Panc1 (cell line): ENCODE results near the gene CMIP. TPM values are rescaled to one million over a fixed set of nuclear protein-coding genes. Genes with fewer than 3 reads are reported as not detected.

Source experiments
- ATAC-seq: fragments of 200-7000 bp; cut with Tn5 transposase; 2 replicates; pipeline ENCODE4 v1.9.1; 2020; ENCODE audit warnings: mild to moderate bottlenecking, moderate library complexity
- BruUV-seq: library from RNA; stranded (reverse); fragments of 400-500 nt; replicated peaks from 2 replicates; lab custom pipeline; 2021; lab: Mats Ljungman, UMichigan
- CTCF ChIA-PET: fragments of 300-600 bp; sonication (Branson Sonifier 250); formaldehyde crosslinking; loops from one replicate; lab custom pipeline; 2022; ENCODE audit warnings: antibody characterized with exemption; lab: Charles Lee
- POLR2A ChIA-PET: fragments of 300-600 bp; sonication (Branson Sonifier 250); formaldehyde crosslinking; loops from one replicate; lab custom pipeline; 2022; ENCODE audit warnings: antibody characterized with exemption; lab: Charles Lee
- DNase-seq: peaks from one replicate; pipeline ENCODE4 v3.0.0-alpha.2; 2010; ENCODE audit warnings: low read depth, low spot score
- H3K27ac ChIP-seq: 2 replicates; pipeline ENCODE4 v1.5.1; 2011; ENCODE audit warnings: mild to moderate bottlenecking, low read length, inconsistent platforms
- H3K27me3 ChIP-seq: fragments of 200-500 bp; sonication (Bioruptor generic); 2 replicates; pipeline ENCODE4 v1.6.0; 2014; ENCODE audit warnings: low read length, inconsistent platforms; ENCODE audit not compliant: control insufficient read depth, insufficient read depth
- H3K36me3 ChIP-seq: fragments of 200-500 bp; sonication (Bioruptor generic); 2 replicates; pipeline ENCODE4 v1.5.1; 2014; ENCODE audit warnings: inconsistent platforms, mild to moderate bottlenecking, low read length, moderate library complexity; ENCODE audit not compliant: control insufficient read depth, insufficient read depth
- H3K4me1 ChIP-seq: 2 replicates; pipeline ENCODE4 v1.5.1; 2011; ENCODE audit warnings: inconsistent platforms, mild to moderate bottlenecking, low read length, moderate library complexity; ENCODE audit not compliant: control insufficient read depth, insufficient read depth
- H3K4me3 ChIP-seq, 2 experiments: 2 replicates each; pipeline ENCODE4 v1.5.1; 2011 to 2012; ENCODE audit warnings: low read depth in 2 of 2, low read length in 2 of 2, mild to moderate bottlenecking in 2 of 2, inconsistent platforms in 1 of 2, moderate library complexity in 1 of 2
- H3K9me3 ChIP-seq: fragments of 200-500 bp; sonication (Bioruptor generic); 2 replicates; pipeline ENCODE4 v1.5.1; 2014; ENCODE audit warnings: low read depth, mild to moderate bottlenecking, inconsistent platforms, low read length, moderate library complexity; ENCODE audit not compliant: control insufficient read depth, insufficient read depth
- CTCF ChIP-seq: fragments of 450-650 bp; IDR thresholded peaks from 2 replicates; pipeline ENCODE4 v1.5.1; 2017; ENCODE audit warnings: mild to moderate bottlenecking
- POLR2AphosphoS5 ChIP-seq: IDR thresholded peaks from 2 replicates; pipeline ENCODE4 v1.6.1; 2012; ENCODE audit warnings: mild to moderate bottlenecking, low read depth, low read length, moderate library complexity
- REST ChIP-seq, 2 experiments: IDR thresholded peaks; 2 replicates each; pipeline ENCODE4 v1.6.1; 2011 to 2012; ENCODE audit warnings: low read depth in 2 of 2, control low read depth in 1 of 2, low read length in 1 of 2, mild to moderate bottlenecking in 1 of 2, moderate library complexity in 1 of 2; ENCODE audit not compliant: insufficient read depth in 1 of 2
- SIN3A ChIP-seq: IDR thresholded peaks from 2 replicates; pipeline ENCODE4 v1.6.1; 2012; ENCODE audit warnings: low read depth, mild to moderate bottlenecking, low read length, moderate library complexity, borderline replicate concordance; ENCODE audit not compliant: insufficient read depth
- TCF7L2 ChIP-seq: IDR thresholded peaks from 2 replicates; pipeline ENCODE4 v1.6.1; 2011; ENCODE audit warnings: mild to moderate bottlenecking, low read depth, low read length, inconsistent platforms
- in situ Hi-C: cut with HindIII; loops from 2 replicates; pipeline ENCODE4 v1.10.0; 2016; ENCODE audit warnings: low sequenced_read_pairs, low pct_unique_long_range_greater_than_20kb
- intact Hi-C: fragments of 100-400 bp; cut with micrococcal nuclease; formaldehyde crosslinking; loops from one replicate; pipeline ENCODE4 v1.10.0; 2022; ENCODE audit not compliant: unreplicated experiment
- total RNA-seq: library from RNA; stranded (reverse); gene quantifications from one replicate; pipeline ENCODE4 v1.2.1, GENCODE V29; 2021; ENCODE audit not compliant: unreplicated experiment

CMIP gene
- total RNA-seq, 1 experiment from 2014 or later, result 49.7 TPM

GRCh38 chr16:81587626-81588160, 143.1 kb downstream of the CMIP start:
- H3K4me3 ChIP-seq, result no peak overlapping the region
- H3K36me3 ChIP-seq, result no peaks in the 10 kb centered on the region
- in situ Hi-C loops, result no loop called here
- POLR2A ChIA-PET, result no interaction called here
- no TSS peak for BruUV-seq
- no peaks in the 10 kb centered on the region for H3K27me3 ChIP-seq
- CTCF ChIA-PET, result no interaction called here
- DNase-seq, result no peak
- no peaks in the 10 kb centered on the region for H3K9me3 ChIP-seq
- peaks cover 54% of the 10 kb centered on the region for H3K4me1 ChIP-seq
- H3K27ac ChIP-seq, result peak overlapping the region; percentile 91
- no peak for ATAC-seq
- TF ChIP-seq POLR2AphosphoS5 (no peak), TCF7L2 (no peak), SIN3A (no peak), REST (IDR thresholded peaks at IDR 0.05; ENCODE audit: insufficient read depth in 1 of 2, low read depth in 2 of 2, low read length in 1 of 2) (no peak), CTCF (no peak)
- intact Hi-C loops, result loop anchor here (10.0 kb wide), 2 partner anchors 93 to 183 kb away; no protein-coding TSS in a partner anchor

GRCh38 chr16:81588326-81589081, 143.9 kb downstream of the CMIP start:
- peak overlapping the region; percentile 91 for H3K27ac ChIP-seq
- ATAC-seq, result no peak
- H3K4me1 ChIP-seq, result peaks cover 48% of the 10 kb centered on the region
- no peak overlapping the region for H3K4me3 ChIP-seq
- ChIA-PET CTCF (no interaction called here), POLR2A (no interaction called here)
- no peak for DNase-seq
- H3K27me3 ChIP-seq, result no peaks in the 10 kb centered on the region
- TF ChIP-seq TCF7L2 (no peak), POLR2AphosphoS5 (no peak), REST (IDR thresholded peaks at IDR 0.05; ENCODE audit: insufficient read depth in 1 of 2, low read depth in 2 of 2, low read length in 1 of 2) (no peak), CTCF (no peak), SIN3A (no peak)
- H3K9me3 ChIP-seq, result no peaks in the 10 kb centered on the region
- no TSS peak for BruUV-seq
- intact Hi-C loops (loop anchor here (10.0 kb wide), 2 partner anchors 94 to 184 kb away; no protein-coding TSS in a partner anchor), in situ Hi-C loops (no loop called here)
- H3K36me3 ChIP-seq, result no peaks in the 10 kb centered on the region
